Activated B cell treated with CpG ODN at 0.5 μM for 24 hours (primary cell): ENCODE data around the gene NANS. TPM values are rescaled to one million over a fixed set of nuclear protein-coding genes. Genes with fewer than 3 reads are reported as not detected.
A peak's percentile ranks its signal among the peaks of the same experiment; 100 is the strongest.

Source experiments
- ATAC-seq: fragments of 200-7000 bp; cut with Tn5 transposase; one replicate; pipeline ENCODE4 v1.10.0; 2021; ENCODE audit warnings: low read depth, mild to moderate bottlenecking, moderate library complexity
- CTCF ChIA-PET: fragments of 350-600 bp; sonication (Branson Sonifier 250); formaldehyde crosslinking; loops from one replicate; lab custom pipeline; 2021; ENCODE audit warnings: antibody characterized with exemption; lab: Charles Lee
- POLR2A ChIA-PET: fragments of 350-600 bp; sonication (Branson Sonifier 250); formaldehyde crosslinking; loops from one replicate; lab custom pipeline; 2021; ENCODE audit warnings: antibody characterized with exemption; lab: Charles Lee
- DNase-seq: peaks from one replicate; pipeline ENCODE4 v3.0.0; 2022
- H3K27ac Mint-ChIP-seq: one replicate; pipeline ENCODE4 v1.8.0; 2020; ENCODE audit warnings: mixed read lengths
- H3K27me3 Mint-ChIP-seq: one replicate; pipeline ENCODE4 v1.8.0; 2021; ENCODE audit warnings: mixed read lengths
- H3K36me3 Mint-ChIP-seq: one replicate; pipeline ENCODE4 v1.8.0; 2021; ENCODE audit warnings: low read depth, mixed read lengths
- H3K4me1 Mint-ChIP-seq: one replicate; pipeline ENCODE4 v1.8.0; 2021; ENCODE audit warnings: mixed read lengths
- H3K4me3 Mint-ChIP-seq: one replicate; pipeline ENCODE4 v1.8.0; 2020; ENCODE audit warnings: mild to moderate bottlenecking, mixed read lengths
- H3K9me3 Mint-ChIP-seq: one replicate; pipeline ENCODE4 v1.8.0; 2020; ENCODE audit warnings: mixed read lengths
- intact Hi-C: fragments of 100-400 bp; cut with micrococcal nuclease; formaldehyde crosslinking; loops from one replicate; pipeline ENCODE4 v1.15.1; 2024
- total RNA-seq: library from RNA; stranded (reverse); gene quantifications from 2 replicates; pipeline ENCODE4 v1.2.3, GENCODE V29; 2022
- TF ChIP-seq, protein P1 (sequence below): fragments of 200-600 bp; IDR thresholded peaks from one replicate; pipeline ENCODE4 v1.8.0; 2022; ENCODE audit warnings: antibody characterized with exemption, mild to moderate bottlenecking

Gene NANS
- total RNA-seq, 1 donor from 2014 or later = 21.8 TPM

DNA sequence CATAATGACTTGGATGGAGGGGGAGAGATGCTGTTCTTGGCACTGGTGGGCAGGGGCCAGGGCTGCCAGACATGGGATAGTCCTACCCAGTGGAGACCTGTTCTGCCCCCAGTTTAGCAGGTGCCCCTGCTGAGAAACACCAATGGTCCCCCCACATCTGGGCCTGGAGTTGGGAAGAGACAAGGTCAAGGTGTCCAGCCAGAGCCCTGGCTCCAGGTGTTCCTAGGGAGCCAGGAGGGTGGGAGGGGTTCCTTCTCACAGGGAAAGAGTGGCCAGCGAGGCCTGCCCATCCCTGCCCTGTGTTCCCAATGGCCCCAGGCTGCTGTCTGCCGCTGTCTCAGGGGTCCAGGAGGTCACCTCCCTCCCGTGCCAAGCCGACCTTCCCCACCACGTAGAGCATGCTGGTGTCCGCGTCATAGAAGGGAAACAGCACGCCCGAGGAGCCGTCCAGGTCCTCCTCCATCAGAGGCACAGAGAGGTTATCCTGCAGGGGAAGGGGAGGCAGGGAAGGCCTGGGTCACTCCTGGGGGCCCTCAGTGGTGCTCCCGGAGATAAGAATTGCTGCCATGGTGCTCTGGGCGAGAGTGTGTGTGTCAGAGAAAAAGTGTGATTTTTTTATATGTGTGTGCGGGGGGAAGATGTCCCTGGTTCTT lies 74.2 kb downstream of the NANS start:
- H3K4me1 Mint-ChIP-seq = peaks cover 30% of the 10 kb centered on the region
- CTCF ChIA-PET = no interaction called here
- POLR2A ChIA-PET = no interaction called here
- DNase-seq = no peak
- H3K27me3 Mint-ChIP-seq = no peaks in the 10 kb centered on the region
- TF ChIP-seq, protein P1, sequence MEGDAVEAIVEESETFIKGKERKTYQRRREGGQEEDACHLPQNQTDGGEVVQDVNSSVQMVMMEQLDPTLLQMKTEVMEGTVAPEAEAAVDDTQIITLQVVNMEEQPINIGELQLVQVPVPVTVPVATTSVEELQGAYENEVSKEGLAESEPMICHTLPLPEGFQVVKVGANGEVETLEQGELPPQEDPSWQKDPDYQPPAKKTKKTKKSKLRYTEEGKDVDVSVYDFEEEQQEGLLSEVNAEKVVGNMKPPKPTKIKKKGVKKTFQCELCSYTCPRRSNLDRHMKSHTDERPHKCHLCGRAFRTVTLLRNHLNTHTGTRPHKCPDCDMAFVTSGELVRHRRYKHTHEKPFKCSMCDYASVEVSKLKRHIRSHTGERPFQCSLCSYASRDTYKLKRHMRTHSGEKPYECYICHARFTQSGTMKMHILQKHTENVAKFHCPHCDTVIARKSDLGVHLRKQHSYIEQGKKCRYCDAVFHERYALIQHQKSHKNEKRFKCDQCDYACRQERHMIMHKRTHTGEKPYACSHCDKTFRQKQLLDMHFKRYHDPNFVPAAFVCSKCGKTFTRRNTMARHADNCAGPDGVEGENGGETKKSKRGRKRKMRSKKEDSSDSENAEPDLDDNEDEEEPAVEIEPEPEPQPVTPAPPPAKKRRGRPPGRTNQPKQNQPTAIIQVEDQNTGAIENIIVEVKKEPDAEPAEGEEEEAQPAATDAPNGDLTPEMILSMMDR = no peak
- ATAC-seq = no peak
- H3K9me3 Mint-ChIP-seq = no peaks in the 10 kb centered on the region
- H3K4me3 Mint-ChIP-seq = no peak overlapping the region
- H3K27ac Mint-ChIP-seq = peak overlapping the region; percentile 11
- intact Hi-C loops = loop anchor here (5.0 kb wide), 1 partner anchor 37 kb away; no protein-coding TSS in a partner anchor
- H3K36me3 Mint-ChIP-seq = no peaks in the 10 kb centered on the region

DNA sequence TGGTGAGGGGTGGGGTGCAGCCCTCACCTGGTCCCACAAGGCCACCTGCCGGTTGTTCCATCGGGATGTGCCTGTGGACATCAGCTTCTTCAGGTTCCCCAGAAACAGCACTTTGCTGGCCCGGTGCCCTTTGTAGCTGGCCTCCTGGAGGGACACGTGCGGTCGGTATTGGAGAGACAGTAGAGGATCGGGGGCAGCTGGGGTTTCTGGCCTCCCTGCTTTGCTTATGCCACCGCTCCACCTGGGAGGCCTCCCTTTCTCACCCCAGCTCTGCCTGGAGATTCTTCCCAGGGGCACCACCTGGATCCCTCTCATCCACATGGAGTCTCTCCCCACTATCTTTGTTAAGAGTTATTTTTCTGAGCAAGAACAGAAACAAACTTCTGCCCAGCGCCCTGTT lies 75.6 kb downstream of the NANS start:
- H3K4me3 Mint-ChIP-seq = no peak overlapping the region
- H3K27ac Mint-ChIP-seq = no peak overlapping the region
- no peaks in the 10 kb centered on the region for H3K9me3 Mint-ChIP-seq
- TF ChIP-seq, protein P1 = no peak
- POLR2A ChIA-PET = no interaction called here
- no peaks in the 10 kb centered on the region for H3K36me3 Mint-ChIP-seq
- DNase-seq = no peak
- no peaks in the 10 kb centered on the region for H3K27me3 Mint-ChIP-seq
- ATAC-seq = no peak
- CTCF ChIA-PET = no interaction called here
- intact Hi-C loops = loop anchor here (5.0 kb wide), 1 partner anchor 35 kb away; no protein-coding TSS in a partner anchor
- H3K4me1 Mint-ChIP-seq = peaks cover 25% of the 10 kb centered on the region

Other genes starting within 250 kb of the NANS start
- not detected in 2 replicates for gene FOXE1, start 203.5 kb upstream of the NANS start, total RNA-seq
- 25.3 and 32.4 TPM in 2 replicates for gene TRMO, start 134.2 kb upstream of the NANS start, total RNA-seq
- 0.11 TPM in 1 of 2 replicates, not detected in the other for gene HEMGN, start 118.6 kb upstream of the NANS start, total RNA-seq
- gene ANP32B, start 73.4 kb upstream of the NANS start, total RNA-seq = 162 and 173 TPM in 2 replicates
- 11.7 and 12.8 TPM in 2 replicates for gene TRIM14, start 62.5 kb downstream of the NANS start, total RNA-seq
- gene CORO2A, start 135.9 kb downstream of the NANS start, total RNA-seq = 0.59 and 0.78 TPM in 2 replicates
- gene TBC1D2, start 198.9 kb downstream of the NANS start, total RNA-seq = 2.1 and 2.7 TPM in 2 replicates